Activated CD8-positive, alpha-beta memory T cell treated with anti-CD3 and anti-CD28 coated beads for 48 hours (primary cell): ENCODE results near the gene ROR1.

ENCODE experiments used
- DNase-seq, 3 experiments: peaks; one replicate each; pipeline ENCODE4 v3.0.0-alpha.2; 2020; ENCODE audit warnings: low read depth in 2 of 3, low spot score in 2 of 3

Gene ROR1

GRCh38 chr1:64004451-64005025 is 230.7 kb downstream of the ROR1 start:
- no peak for DNase-seq

- no peak for DNase-seq
Measured at GRCh38 chr1:64005801-64006200, 232.0 kb downstream of the ROR1 start.

DNA sequence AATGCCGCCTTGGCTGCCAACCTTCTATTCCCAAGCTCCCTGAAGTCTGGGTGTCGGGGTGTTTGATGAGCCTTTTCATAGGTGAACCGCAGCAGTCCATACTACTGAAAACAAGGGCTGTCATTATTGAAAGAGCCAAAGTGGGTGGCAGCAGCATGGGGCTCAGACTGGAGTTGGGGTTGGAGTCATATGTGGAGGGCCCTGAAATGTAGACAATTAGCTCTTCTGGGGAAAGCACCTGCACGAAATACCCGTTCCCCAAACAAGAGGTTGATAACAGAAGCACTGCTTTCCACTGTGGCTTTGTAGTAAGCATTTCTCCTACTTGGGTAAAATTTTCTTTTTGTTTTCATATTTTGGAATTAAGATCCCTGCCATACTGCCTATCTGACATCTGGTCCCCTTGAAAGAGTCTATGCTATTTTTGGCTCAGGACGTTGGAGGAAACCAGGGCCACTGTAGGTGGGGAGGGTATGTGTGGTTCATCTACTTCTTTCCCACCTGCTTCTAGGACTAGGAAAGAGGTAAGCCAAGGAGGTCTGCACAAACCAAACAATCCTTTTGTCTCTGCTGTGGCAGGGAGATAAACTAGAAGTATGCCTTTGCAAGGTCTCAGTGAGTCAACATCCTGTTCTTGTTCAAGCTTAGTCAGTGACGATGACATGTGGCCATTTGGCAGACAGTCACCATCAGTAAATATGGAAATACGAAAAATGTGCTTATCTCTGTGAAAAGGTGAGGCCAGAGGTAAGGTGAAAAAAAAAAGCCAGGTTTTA is 232.6 kb downstream of the ROR1 start:
- no peak for DNase-seq

DNA sequence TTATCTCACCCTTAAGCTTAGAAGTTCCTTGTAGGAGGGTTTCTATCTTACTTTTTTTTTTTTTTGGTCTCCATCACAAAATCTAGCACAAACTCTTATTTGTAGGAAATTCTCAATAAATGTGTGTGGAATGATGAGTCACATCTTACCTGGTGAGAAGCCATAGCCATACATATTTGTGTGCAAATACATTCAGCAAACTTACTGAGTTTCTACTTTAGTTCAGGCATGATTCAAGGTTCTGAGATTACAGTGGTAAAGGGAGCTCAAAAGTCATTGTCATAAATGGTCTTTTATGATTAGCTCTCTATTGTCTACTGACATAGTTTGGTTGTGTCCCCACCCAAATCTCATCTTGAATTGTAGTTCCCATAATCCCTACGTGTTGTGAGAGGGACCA is 236.5 kb downstream of the ROR1 start:
- DNase-seq: no peak

- DNase-seq: no peak
Measured at GRCh38 chr1:64013395-64013794, 239.6 kb downstream of the ROR1 start.

DNA sequence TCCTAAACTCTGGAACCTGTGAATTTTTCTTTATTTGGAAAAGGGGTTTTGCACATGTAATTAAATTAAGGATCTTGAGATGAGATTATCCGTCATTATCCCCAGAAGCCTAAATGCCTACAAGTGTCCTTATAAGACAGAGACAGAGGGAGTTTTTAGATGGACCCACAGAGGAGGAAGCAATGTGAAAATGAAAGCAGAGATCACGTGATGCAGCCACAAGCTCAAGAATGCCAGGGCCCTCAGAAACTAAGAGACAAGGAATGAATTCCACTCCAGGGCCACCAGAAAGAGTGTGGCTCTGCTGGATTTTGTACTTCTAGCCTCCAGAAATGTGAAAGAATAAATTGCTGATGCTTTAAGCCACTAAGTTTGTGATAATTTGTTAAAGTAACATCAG is 246.0 kb downstream of the ROR1 start:
- no peak for DNase-seq

GRCh38 chr1:64021066-64021465 is 247.2 kb downstream of the ROR1 start:
- no peak for DNase-seq

DNA sequence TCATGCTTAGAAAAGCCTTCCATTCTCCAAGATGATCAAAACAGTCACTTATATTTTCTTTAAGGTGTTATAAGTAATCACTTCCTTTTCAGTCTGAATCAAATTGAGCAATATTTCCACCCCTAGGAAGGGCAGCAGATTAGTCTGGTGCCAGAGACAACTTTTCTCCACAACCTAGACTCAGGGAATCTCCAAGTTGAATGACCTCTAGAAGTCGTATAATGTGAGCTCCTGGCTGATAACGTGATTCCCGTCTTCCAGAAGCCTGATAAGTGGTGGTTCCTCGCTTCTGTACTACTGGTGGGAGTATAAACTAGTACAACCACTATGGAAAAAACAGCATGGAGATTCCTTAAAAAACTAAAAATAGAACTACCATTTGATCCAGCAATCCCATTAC is 251.2 kb downstream of the ROR1 start:
- DNase-seq: no peak

DNA sequence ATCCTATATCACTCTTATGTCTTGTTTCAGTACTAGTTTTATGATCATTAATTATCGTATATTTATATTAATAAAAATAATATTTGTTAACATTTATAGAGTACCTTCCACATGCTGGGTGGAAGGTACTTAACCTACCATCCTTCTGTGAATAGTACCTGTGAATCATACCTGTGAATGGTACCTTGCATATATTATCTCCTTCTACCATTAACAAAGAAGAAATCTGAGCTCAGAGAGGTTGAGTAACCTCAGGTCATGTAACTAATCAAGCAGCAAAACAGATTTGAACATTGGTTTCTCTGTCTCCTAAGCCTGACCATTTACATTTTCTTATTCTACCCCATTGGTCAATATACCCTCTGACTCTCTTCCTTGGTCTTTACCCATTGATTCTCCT is 255.2 kb downstream of the ROR1 start:
- no peak for DNase-seq

DNA sequence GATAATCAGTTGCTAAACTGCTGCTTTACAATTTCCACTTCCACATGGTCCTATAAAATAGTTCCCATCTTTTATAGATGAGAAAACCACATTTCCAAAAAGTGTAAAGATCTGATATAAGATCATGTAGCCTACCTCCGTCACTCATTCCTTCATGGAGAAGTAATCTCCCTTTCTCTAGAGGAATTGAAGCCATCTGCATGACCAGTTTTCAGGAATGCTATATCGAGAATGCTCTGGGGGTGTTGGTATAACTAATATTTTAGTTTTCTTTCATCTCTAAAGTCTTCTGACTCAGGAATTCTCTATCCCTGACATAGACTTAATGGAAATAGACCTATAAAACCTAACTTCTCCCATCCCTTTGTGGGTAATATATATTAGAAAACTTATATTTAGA is 256.6 kb downstream of the ROR1 start:
- no peak for DNase-seq

- no peak for DNase-seq
Measured at GRCh38 chr1:64031236-64031635, 257.4 kb downstream of the ROR1 start.

- no peak for DNase-seq
Measured at GRCh38 chr1:64033667-64034220, 259.9 kb downstream of the ROR1 start.

DNA sequence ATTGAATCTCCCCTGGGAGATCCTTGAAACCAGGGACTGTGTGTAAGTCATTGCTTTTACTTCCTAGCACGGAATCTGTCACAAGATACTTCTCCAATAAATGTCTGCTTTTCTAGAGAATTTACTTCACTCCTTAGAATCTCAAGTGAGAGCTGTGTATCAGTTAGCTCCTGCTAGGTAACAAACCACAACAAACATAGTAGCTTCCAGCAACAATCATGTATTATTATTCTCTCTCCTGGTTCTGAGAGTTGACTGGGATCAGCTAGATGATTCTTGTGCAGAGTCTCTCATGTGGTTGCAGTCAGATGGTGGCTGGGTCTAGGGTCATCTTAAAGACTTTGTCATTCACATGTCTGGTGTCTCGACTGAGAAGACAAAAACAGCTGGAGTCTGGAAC is 262.7 kb downstream of the ROR1 start:
- DNase-seq: no peak

DNA sequence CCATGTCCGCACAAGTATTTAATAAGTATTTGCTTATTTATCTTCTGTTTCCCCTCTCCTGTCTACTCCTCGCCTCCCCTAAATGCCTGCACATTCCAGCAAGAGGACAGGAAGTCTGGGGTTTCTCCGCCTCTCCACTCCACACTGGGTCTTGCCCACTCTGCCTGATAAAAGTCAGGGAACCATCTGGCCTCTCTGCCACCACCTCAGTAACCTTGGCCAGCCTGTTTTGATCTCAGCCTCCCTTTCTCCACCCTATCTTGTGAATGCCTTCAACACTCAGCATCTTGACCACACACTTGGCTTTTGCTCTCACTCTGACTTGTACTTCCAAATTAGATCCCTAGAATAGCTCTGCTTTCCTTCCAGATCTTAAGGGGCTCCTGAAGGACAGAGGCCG is 264.3 kb downstream of the ROR1 start:
- no peak for DNase-seq

- DNase-seq: no peak
Measured at GRCh38 chr1:64038965-64039364, 265.1 kb downstream of the ROR1 start.

DNA sequence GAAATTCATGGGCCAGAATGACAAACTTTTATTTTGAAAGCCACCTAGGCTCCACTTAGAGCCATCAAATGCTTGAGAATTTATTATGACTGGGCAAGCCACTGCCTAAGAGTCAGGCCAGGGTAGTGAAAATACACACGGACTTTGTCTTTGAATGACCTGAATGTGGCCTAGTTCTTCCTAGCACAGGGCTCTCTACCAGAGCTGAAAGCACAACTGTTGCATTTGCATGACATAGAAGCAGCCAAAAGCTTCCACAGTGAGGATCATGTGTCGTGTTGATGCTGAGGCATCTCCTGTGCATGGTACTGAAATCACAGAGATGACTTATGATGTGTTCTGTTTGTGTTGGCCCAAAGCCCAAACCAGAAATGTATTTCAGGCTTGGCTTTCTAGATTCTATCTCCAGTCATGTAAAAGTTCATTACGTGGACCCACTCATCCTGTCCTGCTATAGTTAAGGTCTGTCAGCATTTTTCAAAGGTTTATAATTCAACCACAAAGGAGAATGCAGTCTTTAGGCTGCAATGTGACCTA is 265.6 kb downstream of the ROR1 start:
- no peak for DNase-seq

GRCh38 chr1:64041371-64042131 is 267.7 kb downstream of the ROR1 start:
- no peak for DNase-seq

GRCh38 chr1:64042331-64043100 is 268.7 kb downstream of the ROR1 start:
- DNase-seq: no peak

GRCh38 chr1:64043288-64043687 is 269.5 kb downstream of the ROR1 start:
- DNase-seq: no peak

- DNase-seq: no peak
Measured at GRCh38 chr1:64043976-64044375, 270.2 kb downstream of the ROR1 start.

DNA sequence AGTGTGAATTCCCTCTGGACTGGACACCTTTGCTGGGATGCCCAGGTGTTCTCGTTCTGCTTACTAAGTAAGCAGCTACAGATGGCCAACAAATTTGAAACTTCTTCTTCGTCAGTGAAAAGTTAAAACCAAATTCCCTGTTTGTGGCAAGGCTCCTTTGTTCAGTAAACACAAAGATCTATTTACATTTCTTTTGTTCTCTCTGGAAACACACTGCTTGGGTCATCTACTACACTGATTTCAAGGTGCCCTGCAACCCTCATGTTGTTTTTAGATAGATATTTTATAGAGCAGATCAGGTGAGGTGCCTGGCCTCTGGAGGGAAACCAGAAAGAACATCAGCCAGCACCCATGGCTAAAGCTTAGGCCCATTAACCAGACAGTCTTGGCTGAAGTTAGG is 272.4 kb downstream of the ROR1 start:
- no peak for DNase-seq
